HG03139 (cell line): ENCODE data around the gene ZFYVE9.
"Not testable (repeated sequence)": the region's sequence is repeated elsewhere in the genome, so short reads cannot be mapped to it uniquely, and the experiment has no call there.

Experiments
- ATAC-seq: cut with Tn5 transposase; IDR thresholded peaks from one replicate; pipeline ENCODE4 v1.9.1; 2021; ENCODE audit not compliant: unreplicated experiment

ZFYVE9 gene

DNA sequence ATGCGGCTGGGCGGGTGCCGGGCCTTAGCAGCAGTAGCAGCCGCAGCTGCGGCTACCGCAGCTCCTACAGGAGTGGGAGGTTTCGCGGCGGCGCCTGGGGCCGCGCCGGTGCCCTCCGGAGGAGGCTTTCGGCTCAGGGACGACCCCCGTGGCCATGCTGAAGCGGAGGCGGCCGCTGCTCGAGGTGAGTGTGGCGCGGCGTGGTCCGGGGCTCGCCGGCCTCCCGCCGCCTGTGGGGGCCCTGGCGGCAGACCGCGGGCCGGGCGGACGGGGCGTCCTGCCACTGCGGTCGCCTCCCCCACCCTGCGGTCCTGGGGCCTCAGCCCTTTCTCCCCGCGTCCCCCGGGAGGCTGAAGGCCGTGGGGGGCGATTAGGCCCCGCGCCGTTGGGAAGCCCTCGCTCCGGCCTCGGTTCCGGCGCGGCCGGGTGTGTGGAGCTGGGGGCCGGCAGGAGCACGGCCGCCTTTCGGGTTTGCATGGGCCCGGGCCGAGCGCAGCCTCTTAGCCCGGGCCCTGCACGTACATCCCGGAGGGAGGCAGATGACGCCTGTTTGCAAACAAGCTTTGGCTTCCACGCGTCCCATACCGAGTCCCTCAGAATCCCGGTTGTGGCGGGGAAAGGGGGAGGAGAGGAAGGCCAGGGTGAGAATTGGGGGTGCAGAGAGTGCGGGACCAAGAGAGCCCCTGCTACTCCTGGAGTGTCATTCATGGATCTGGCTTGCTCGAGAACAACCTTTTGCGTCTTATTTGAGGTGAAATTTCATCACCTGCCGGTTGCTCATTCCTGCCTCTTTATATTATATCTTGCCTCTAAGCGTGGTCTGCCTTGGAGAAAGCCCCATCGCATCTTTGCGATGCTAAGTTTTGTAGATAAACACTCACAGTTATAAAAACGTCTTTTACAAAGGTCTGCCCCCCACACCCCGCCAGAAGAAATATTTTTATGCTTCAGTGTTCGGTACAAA lies 613 bp downstream of the ZFYVE9 start:
- ATAC-seq: peak; percentile 35

DNA sequence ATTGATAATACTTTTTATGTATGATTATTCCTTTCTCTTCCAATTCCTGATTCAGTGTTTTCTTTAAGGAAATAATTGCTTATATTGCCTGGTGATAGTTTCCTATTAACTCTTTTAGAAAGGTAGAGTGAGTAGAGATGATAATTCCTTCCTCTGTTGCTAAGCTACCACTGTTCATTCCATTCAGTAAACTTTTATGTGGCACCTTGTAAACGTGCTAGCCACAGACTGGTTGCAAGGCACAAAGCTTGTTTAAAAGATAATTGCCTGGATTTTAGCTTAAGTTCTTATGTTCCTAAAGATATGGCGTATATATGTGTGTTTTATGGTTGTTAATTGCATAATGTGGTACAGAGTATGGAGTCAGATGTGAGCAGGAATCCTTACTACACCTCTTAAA lies 3.2 kb downstream of the ZFYVE9 start:
- no peak for ATAC-seq

DNA sequence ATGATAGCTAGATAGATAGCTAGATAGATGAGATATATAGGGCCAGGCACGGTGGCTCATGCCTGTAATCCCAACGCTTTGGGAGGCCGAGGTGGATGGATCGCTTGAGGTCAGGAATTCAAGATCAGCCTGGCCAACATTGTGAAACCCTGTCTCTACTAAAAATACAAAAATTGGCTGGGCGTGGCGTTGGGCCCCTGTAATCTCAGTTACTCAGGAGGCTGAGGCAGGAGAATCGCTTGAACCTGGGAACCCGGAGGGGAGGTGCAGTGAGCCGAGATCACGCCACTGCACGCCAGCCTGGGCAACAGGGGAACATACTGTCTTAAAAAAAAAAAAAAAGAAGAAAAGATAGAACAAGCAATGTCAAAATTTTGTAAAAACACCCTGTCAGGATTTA lies 8.6 kb downstream of the ZFYVE9 start:
- ATAC-seq: not testable (repeated sequence)

DNA sequence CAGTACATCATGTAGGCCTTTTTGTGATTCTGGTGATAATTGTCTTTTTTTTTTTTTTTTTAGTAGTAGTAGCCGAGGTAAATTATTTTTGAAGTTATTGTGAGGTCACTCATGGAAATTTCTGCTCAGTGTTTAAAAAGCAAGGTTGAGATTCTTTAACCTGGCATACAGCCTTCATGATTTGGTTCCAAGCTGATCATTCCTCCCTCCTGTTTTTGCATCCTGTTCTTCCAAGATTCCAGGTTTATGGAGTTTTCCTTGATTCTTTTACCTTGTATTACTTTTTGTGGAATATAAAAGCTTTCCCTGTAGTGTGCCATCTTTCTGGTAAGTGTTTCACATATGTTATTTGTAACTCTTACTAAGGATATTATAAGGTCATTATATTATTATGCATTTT lies 9.1 kb downstream of the ZFYVE9 start:
- no peak for ATAC-seq

DNA sequence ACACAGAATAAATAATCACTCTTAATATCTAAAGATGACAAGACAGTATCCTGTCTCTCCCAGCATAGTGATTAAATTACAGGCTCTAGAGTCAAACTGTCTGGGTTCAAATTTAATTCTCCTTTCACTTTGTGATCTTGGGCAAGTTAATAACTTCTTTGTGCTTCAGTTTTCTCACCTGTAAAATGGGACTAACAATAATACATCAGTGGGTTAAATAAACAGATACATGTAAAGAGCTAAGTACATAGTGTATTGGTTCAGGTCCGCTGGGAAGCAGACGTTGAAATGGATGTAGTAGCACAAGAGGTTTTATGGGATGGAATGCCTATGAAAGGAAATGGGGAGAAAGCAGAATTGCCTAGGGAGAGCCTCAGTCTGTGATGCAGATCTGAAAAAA lies 10.7 kb downstream of the ZFYVE9 start:
- no peak for ATAC-seq

DNA sequence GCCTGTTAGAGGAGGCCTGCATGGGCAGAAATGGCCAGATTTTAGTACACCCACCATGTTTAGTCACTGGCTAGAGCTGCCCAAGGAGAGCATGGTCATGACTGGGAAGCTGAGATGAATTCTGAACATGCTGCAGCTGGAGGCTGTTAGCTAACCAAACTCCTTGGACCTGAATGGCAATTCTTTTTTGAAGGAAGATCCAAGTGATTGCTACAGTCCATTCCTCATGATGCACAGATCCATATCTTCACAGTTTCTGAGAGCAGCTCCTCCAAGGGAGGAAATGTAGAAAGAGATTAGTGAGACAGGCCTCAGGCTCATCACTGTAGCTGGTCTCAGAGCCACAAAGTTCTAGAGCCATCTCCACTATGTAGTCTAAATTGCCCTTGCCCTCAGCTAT lies 11.1 kb downstream of the ZFYVE9 start:
- no peak for ATAC-seq

DNA sequence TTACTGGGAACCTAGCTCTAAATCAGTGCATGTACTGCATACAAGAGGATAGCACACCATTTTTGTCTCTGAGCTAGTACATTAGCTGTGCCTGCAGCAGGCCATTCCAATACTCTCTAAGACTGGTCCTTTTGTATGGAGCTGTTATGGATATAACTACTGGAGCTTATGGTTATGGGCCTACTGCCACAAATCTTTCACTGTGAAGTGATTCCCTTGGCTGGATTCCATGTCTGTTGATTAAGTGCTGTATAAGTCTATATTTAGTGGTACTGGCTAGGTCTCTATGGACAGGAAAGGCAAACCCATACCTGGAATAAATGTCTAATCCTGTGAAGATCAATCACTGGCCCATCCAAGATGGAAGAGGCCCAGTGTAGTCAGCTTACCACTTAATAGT lies 12.0 kb downstream of the ZFYVE9 start:
- ATAC-seq: no peak

DNA sequence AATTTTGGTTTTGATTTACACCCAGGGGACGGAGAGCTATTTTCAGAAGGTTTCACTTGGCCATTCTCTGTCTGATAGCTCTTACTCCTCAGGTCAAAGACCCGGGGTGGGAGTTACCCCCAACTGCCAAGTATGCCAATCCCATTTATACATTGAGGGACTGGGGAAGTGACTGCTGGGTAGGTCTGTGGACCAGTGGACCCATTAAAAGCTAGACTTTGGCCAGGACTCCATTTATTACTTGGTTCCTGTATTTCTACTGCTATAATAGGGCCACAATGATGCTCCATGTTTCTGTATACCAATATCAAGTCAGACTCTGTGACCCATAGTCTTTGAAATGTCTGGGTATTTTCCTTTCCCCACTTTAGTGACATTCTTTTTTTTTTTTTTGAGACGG lies 14.6 kb downstream of the ZFYVE9 start:
- no peak for ATAC-seq

DNA sequence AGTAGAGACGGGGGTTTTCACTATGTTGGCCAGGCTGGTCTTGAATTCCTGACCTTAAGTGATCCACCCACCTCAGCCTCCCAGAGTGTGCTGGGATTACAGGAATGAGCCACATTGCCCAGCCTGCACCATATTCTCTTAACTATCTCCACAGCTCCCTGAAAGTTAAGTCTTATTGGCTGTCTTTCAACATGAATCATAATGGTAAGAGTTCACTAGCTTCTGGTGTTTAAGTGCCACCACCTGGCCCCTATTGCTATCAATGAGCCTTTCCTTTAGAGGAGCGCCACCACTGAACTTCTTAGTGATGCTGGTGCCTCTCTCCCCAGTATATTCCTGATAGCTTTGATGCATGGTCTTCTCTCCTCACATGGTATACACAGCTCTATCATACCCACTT lies 15.7 kb downstream of the ZFYVE9 start:
- no peak for ATAC-seq

DNA sequence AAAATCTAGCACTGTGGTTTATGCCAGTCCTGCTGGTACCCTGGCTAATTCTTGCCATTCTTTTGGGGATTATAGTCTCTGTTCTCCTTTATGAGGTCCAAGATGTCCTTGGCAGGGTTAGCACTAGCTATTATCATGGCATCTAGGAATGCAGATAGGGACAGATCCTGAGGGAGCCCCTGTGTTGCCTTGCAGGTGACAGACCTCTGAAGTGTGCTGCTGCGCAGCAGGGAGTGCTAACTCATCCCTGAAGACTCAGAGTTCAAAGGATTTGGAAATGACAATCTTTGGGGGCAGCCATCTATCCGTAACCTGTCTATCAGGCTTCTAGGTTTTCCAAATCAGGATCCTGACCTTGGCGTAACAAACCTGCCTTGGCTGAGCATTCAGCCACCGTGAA lies 16.3 kb downstream of the ZFYVE9 start:
- ATAC-seq: no peak

DNA sequence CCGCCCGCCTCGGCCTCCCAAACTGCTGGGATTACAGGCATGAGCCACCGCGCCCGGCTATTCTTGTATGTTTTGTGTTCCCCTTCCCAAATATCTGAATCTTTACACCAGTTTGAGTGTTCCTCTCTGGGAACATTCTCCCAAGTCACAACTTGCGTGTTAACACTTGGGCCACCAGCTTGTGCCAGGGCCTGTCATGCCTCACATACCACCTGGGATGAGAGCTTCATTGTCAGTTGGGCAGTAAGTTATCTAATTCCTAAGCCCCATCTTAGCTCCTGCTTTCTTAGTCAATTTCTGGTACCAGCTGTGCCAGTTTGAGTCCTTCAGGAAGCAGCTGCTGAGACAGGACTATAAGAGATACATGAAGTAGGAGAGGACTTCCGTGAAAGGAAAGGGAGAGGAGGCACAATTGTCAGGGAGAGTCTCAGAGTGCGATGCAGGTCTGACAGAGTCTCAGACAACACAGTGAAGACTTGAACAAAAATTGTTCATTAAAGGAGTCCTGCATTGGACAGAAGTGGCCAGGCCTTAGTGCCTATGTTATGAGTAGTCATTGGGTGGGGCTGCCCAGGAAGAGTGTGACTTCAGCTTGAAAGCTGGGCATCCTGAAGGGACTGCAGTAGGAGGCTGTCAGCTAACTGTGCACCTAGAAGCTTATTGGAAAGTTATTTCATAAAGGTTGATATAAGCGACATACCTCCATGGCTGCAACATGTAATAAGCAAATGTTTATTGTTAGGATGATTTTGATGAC lies 17.3 kb downstream of the ZFYVE9 start:
- no peak for ATAC-seq

DNA sequence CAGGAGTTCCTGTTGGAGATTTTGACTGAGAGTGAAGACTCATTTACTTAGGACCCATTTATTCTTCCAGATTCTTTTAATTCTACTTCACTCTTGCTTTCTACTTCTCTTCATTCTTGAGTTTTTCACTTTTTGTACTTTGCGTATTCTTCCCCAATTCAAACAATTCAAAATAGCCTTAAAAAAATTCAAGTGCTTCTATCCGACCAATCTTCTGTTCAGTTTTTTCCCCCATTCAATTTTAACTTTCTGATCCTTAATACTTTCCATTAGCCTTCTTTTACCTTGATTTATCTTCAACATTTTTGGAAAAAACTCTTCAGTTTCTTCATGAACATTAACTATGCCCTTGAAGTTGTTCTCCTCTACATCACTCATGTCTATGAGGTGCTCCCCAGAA lies 21.1 kb downstream of the ZFYVE9 start:
- ATAC-seq: no peak

DNA sequence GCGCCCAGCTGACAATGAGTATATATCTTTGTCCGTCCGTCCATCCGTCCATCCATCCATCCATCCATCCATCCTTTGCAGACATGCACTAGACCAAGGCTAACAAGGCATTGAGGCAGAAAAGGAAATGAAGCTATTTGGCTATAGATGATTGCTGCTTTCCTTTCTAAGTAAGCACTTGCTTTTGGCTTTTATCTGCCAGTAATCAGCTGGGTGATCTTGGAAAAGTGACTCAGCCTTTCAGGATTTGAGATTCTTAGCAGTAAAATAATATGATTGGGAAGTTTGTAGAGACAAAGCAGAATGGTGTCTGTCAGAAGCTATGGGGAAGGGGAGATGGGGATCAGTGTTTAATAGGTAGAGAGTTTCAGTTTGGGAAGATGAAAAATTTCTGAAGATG lies 22.7 kb downstream of the ZFYVE9 start:
- ATAC-seq: no peak

DNA sequence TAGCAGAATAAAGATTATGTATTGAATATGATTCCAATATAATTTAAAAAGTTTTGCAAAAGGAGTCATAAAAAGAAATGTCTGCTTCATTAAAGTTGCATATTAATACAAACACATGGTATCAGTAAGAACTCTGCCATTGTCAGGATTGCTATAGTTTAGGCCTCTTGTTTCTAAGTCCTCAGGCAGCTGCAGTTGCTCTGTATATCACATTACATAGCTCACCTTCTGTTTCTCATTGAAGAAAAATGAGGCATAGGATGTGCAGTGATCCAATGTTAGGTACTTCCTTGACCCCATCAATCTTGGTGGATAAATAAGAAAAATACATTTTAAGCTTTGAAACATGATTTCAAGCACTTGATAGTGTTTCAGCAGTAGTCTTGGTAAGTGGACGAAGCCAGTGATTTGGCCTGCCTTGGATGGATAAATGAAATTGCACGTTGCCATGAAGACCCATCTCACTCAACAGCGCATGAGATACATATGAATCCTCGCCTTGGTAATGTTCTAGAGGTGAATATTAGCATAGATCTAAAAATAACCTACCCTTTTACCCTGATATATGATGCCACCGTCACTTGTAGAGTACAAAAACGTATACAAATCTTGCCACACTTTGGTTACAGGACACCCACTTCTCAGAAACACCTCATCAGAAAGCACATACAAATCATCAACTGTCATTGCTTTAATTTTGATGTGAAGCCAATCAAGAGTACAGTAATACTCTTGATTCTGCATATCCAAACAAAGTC lies 25.3 kb downstream of the ZFYVE9 start:
- ATAC-seq: no peak

DNA sequence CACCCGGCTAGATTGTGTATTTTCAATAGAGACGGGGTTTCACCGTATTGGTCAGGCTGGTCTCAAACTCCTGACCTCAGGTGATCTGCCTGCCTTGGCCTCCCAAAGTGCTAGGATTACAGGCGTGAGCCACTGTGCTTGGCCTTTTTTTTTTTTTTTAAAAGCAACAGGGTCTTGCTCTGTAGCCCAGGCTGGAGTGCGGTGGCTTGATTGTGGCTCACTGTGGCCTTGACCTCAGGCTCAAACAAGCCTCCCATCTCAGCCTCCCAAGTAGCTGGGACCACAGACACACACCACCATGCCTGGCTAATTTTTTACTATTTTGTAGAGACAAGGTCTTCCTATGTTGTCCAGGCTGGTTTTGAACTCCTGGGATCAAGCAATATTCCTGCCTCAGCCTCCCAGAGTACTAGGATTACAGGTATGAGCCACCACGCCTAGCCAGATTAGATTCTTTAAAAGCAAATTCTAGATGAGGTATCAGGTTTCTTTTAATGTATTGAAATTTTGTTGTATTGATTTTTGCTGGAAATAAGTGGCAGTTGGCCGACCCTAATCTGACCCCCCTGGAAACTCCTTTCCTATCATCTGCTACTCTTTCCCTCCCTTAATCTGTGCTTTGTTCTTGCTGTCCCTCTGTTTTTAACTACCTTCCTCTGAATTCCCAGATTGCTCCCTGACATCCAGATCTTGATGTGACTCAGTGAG lies 26.6 kb downstream of the ZFYVE9 start:
- no peak for ATAC-seq

DNA sequence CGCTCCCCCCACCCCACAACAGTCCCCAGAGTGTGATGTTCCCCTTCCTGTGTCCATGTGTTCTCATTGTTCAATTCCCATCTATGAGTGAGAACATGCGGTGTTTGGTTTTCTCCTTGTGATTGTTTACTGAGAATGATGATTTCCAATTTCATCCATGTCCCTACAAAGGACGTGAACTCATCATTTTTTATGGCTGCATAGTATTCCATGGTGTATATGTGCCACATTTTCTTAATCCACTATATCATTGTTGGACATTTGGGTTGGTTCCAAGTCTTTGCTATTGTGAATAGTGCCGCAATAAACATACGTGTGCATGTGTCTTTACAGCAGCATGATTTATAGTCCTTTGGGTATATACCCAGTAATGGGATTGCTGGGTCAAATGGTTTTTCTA lies 29.3 kb downstream of the ZFYVE9 start:
- not testable (repeated sequence) for ATAC-seq

DNA sequence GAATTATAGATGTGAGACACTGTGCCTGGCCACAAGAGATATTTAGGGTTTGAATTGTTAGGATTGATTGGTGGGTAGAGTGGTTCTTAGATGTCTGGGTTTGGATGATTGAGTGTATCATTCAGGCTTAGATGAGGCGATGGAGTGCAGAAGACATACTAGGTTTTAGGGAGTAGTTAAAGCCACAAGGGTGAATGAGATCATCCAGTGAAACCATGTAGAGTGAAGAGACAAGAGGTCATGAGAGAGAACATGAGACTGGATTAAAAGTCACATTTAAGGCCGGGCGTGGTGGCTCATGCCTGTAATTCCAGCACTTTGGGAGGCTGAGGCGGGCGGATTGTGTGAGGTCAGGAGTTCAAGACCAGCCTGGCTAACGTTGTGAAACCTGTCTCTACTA lies 37.2 kb downstream of the ZFYVE9 start:
- no peak for ATAC-seq

DNA sequence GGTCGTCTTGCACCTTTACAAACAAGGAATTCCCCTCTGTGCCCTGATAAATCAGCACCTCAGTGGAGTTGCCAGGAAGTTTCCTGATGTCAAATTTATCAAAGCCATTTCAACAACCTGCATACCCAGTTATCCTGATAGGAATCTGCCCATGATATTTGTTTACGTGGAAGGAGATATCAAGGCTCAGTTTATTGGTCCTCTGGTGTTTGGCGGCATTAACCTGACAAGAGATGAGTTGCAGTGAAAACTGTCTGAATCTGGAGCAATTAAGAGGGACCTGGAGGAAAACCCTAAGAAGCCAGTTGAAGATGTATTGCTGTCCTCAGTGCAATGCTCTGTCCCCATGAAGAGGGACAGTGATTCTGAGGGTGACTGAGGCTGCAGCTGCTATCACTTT lies 38.3 kb downstream of the ZFYVE9 start:
- no peak for ATAC-seq

DNA sequence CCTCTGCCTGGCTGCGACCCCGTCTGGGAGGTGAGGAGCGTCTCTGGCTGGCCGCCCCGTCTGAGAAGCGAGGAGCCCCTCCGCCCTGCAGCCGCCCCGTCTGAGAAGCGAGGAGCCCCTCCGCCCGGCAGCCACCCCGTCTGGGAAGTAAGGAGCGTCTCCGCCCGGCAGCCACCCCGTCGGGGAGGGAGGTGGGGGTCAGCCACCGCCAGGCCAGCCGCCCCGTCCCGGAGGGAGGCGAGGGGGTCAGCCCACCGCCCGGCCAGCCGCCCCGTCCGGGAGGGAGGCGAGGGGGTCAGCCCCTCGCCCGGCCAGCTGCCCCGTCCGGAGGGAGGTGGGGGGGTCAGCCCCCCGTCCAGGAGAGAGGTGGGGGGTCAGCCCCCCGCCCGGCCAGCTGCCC lies 39.9 kb downstream of the ZFYVE9 start:
- ATAC-seq: not testable (repeated sequence)

DNA sequence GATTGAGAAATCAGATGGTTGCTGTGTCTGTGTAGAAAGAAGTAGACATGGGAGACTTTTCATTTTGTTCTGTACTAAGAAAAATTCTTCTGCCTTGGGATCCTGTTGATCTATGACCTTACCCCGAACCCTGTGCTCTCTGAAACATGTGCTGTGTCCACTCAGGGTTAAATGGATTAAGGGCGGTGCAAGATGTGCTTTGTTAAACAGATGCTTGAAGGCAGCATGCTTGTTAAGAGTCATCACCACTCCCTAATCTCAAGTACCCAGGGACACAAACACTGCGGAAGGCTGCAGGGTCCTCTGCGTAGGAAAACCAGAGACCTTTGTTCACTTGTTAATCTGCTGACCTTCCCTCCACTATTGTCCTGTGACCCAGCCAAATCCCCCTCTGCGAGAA lies 40.4 kb downstream of the ZFYVE9 start:
- ATAC-seq: not testable (repeated sequence)

DNA sequence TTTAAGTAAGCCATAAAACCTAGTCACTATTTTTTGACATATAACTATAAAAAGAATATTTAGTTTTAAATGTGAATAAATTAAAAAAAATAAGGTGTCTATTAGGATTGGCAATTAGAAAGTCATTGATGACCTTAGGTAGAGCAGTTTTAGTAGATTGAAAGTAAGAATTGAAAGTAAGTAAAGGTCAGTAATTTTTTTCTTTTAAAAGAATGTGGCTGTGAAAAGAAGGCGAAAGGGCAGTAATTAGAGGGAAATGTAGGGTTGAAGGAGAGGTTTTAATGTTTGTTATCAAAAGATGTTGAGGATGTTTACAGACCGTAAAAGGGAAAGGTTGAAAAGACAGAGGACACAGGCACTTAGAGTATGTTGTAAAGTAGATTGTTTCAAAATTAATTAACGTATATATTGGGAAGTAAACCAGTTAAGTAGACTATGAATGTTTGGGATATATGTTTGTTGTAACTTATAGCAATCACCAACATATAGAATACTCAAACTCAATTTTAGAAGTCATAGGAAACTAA lies 41.0 kb downstream of the ZFYVE9 start:
- no peak for ATAC-seq
